ENCODE results near the gene NKAIN4.

NKAIN4 gene

DNA sequence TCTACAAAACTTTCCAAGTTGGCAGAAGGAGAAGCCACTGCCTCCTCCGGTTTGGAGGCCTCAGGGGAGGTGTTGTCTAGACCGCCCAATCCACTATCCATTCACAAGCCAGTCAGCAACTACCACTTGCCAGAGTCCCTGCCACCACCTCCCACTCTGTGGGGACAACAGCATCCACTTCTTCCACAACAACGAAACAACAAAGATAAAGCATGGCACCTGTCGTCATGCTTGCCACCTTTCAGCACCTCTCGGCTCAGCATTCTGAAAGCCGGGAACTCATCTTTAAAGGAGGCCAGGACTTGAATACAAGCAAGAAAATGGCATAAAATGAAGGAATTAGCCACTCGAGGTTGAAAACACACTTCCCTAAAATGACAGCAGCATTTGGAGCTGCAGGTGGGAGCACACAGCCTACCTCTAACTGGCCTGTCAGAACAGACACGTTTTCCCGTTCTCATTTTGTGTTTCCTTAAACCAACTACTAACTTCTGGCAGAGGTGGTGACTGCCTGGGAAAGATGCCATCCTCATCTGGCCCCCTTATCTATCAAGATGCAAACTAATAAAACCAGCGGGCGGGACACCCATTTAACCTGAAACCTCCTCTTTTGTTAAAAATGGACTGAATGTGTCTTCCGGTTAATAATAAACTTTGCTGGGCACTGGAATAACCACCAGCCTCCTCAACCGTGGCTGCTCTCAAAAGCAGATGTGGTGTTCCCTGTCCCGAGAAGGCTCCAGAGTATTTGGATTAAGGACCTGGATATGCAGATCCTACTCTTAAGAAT lies 60.1 kb downstream of the NKAIN4 start:
- no peak for DNase-seq
- ATAC-seq, result no peak

DNA sequence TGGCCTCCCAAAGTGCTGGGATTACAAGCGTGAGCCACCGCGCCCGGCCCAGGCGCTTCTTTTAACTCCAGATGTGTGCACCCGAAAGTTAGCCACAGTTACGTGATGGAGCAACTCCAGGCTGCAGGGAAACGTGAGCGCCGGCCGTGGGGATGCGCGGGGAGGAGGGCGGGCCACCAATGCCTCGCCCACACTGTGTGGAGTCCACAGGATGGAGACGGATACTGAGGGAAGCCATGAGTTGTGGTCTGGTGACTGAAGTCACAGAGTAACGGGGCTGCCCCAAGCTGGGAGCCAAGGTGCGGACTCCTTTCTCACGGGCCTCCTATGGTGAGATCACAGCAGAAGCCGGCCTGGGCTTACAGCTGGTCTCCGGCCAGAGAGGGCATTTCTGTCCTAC lies 61.5 kb downstream of the NKAIN4 start:
- ATAC-seq (no peak), DNase-seq (no peak)

DNA sequence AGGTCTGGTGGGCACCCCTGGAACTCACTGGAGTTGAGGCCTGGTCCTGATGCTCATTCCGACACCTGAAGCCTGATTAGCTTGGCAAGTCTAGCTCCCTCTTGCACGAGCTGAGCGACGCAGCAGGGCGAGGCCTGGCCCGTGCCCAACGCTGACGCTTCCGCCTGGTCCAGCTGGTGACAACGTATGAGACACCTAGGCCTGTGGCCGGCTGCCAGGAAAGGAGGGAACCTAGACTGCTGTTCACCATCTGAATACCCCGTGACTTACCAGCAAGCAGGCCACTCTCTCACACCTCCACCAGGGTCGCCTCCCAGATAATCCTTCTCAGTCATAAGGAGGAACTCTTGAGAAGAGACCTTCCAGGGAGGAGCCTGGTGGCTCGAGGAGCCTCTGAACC lies 62.9 kb downstream of the NKAIN4 start:
- no peak for ATAC-seq
- no peak for DNase-seq

DNA sequence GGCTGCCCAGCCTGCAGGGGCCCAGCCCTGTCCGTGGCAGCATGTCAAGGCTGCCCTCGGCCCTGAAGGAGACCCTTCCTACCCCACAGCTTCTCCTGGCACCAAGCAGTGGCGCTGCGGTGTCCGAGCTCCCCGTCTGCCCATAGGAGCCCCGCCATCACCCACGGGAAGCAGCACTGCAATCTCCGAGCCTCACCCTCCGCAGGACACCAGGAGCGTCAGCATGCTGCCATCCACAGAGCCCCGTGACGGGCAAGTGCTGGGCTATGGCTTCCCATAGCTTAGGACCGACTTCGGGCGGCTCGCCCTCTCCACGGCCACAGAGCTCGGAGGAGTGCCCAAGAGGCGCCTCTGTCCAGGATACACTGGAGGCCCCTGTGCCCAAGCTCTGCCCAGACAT lies 63.4 kb downstream of the NKAIN4 start:
- no peak for ATAC-seq
- no peak for DNase-seq
